GM12878 (cell line): ENCODE results near the gene CFAP54. TPM values are rescaled to one million over a fixed set of nuclear protein-coding genes. Genes with fewer than 3 reads are reported as not detected.

Experiments
- ATAC-seq: fragments of 200-7000 bp; cut with Tn5 transposase; 3 replicates; pipeline ENCODE4 v1.9.1; 2020; ENCODE audit warnings: mild to moderate bottlenecking, moderate library complexity
- BruUV-seq: library from RNA; stranded (reverse); fragments of 400-500 nt; replicated peaks from 2 replicates; lab custom pipeline; 2021; lab: Mats Ljungman, UMichigan
- CTCF ChIA-PET: fragments of 300-600 bp; sonication (Branson Sonifier 250); formaldehyde crosslinking; extraction: SDS; loops from one replicate; lab custom pipeline; 2021; ENCODE audit warnings: inconsistent platforms; lab: Yijun Ruan, JAX
- POLR2A ChIA-PET: fragments of 350-600 bp; formaldehyde crosslinking; extraction: SDS; loops from one replicate; lab custom pipeline; 2021; ENCODE audit warnings: inconsistent platforms; lab: Charles Lee
- RAD21 ChIA-PET: fragments of 300-600 bp; sonication (Branson Sonifier 250); formaldehyde crosslinking; loops from one replicate; lab custom pipeline; 2023; ENCODE audit warnings: antibody characterized with exemption; ENCODE audit not compliant: unreplicated experiment; lab: Charles Lee
- SMC1A ChIA-PET: fragments of 300-600 bp; sonication (Branson Sonifier 250); formaldehyde crosslinking; loops from one replicate; lab custom pipeline; 2023; ENCODE audit not compliant: unreplicated experiment, uncharacterized antibody; lab: Charles Lee
- DNase-seq: peaks from one replicate; pipeline ENCODE4 v3.0.0-alpha.2; 2011; ENCODE audit warnings: low read depth, low spot score
- FAIRE-seq: peaks from 3 replicates; lab custom pipeline; 2011; peaks lifted over from hg19 to GRCh38; lab: Jason Lieb, UNC
- H2AFZ ChIP-seq: 2 replicates; pipeline ENCODE4 v1.6.0; 2011; ENCODE audit warnings: low read depth, low read length, control low read depth; ENCODE audit not compliant: control insufficient read depth
- H3K27ac ChIP-seq: 2 replicates; pipeline ENCODE4 v1.5.1; 2011; ENCODE audit warnings: control low read depth; ENCODE audit not compliant: control insufficient read depth, insufficient read depth
- H3K27me3 ChIP-seq, 2 experiments: replicated peaks in 1 of 2; 2 replicates each; pipeline versions ENCODE4 v1.6.0 to v1.6.1; 2011; ENCODE audit warnings: low read length in 1 of 2; ENCODE audit not compliant: control insufficient read depth in 2 of 2, insufficient read depth in 2 of 2
- H3K36me3 ChIP-seq, 2 experiments: 2 replicates each; pipeline ENCODE4 v1.5.1; 2011; ENCODE audit warnings: low read length in 1 of 2; ENCODE audit not compliant: control insufficient read depth in 2 of 2, insufficient read depth in 2 of 2
- H3K4me1 ChIP-seq: 2 replicates; pipeline ENCODE4 v1.6.1; 2011; ENCODE audit warnings: mild to moderate bottlenecking, low read length, moderate library complexity, mixed read lengths; ENCODE audit not compliant: control insufficient read depth, insufficient read depth
- H3K4me2 ChIP-seq: 2 replicates; pipeline ENCODE4 v1.6.0; 2011; ENCODE audit warnings: control low read depth; ENCODE audit not compliant: control insufficient read depth, insufficient read depth
- H3K4me3 ChIP-seq: fragments of 200-600 bp; sonication (generic); 2 replicates; pipeline ENCODE4 v1.5.1; 2016
- H3K79me2 ChIP-seq: 2 replicates; pipeline ENCODE4 v1.6.0; 2011; ENCODE audit warnings: low read length; ENCODE audit not compliant: control insufficient read depth, insufficient read depth
- H3K9ac ChIP-seq: 2 replicates; pipeline ENCODE4 v1.8.0; 2011; ENCODE audit warnings: low read length, control low read depth, mixed read lengths; ENCODE audit not compliant: control insufficient read depth, insufficient read depth
- H3K9me3 ChIP-seq: replicated peaks from 3 replicates; pipeline ENCODE4 v1.5.1; 2011; ENCODE audit warnings: mild to moderate bottlenecking, low read length; ENCODE audit not compliant: control insufficient read depth, insufficient read depth
- H4K20me1 ChIP-seq: 2 replicates; pipeline ENCODE4 v1.6.0; 2011; ENCODE audit not compliant: control insufficient read depth, insufficient read depth
- E2F8 ChIP-seq: fragments of 450-650 bp; IDR thresholded peaks from 2 replicates; pipeline ENCODE4 v1.6.1; 2018; ENCODE audit warnings: mild to moderate bottlenecking, low read depth, moderate library complexity; ENCODE audit not compliant: partially characterized antibody
- EZH2 ChIP-seq: IDR thresholded peaks from 2 replicates; pipeline ENCODE4 v1.6.1; 2012; ENCODE audit warnings: low read depth, mild to moderate bottlenecking, control low read depth, inconsistent platforms, low read length, borderline replicate concordance; ENCODE audit not compliant: control insufficient read depth
- FOXK2 ChIP-seq: fragments of 450-650 bp; IDR thresholded peaks from 2 replicates; pipeline ENCODE4 v1.6.1; 2017; ENCODE audit warnings: mild to moderate bottlenecking, moderate library complexity
- HDAC2 ChIP-seq: fragments of 200-600 bp; sonication (generic); IDR thresholded peaks from 2 replicates; pipeline ENCODE4 v1.6.1; 2017
- NFYA ChIP-seq: IDR thresholded peaks from 2 replicates; pipeline ENCODE4 v1.6.1; 2011; ENCODE audit warnings: low read depth, mild to moderate bottlenecking, low read length, improper control_type of control experiment, borderline replicate concordance
- NRF1 ChIP-seq: conservative IDR thresholded peaks from 2 replicates; pipeline ENCODE4 v1.6.1; 2011; ENCODE audit warnings: mild to moderate bottlenecking, low read depth, low read length, improper control_type of control experiment
- POLR2AphosphoS2 ChIP-seq: IDR thresholded peaks from 2 replicates; pipeline ENCODE4 v1.6.1; 2011; ENCODE audit warnings: low read depth, mild to moderate bottlenecking, low read length, improper control_type of control experiment, moderate library complexity
- POLR2AphosphoS5 ChIP-seq: IDR thresholded peaks from 2 replicates; pipeline ENCODE4 v1.6.1; 2011; ENCODE audit warnings: mild to moderate bottlenecking, low read length, inconsistent platforms
- RB1 ChIP-seq: fragments of 450-650 bp; formaldehyde crosslinking; IDR thresholded peaks from 2 replicates; pipeline ENCODE4 v1.6.1; 2017; ENCODE audit warnings: mild to moderate bottlenecking, borderline replicate concordance
- RCOR1 ChIP-seq: conservative IDR thresholded peaks from 2 replicates; pipeline ENCODE4 v1.6.1; 2012; ENCODE audit warnings: low read depth, low read length, improper control_type of control experiment
- TCF12 ChIP-seq: IDR thresholded peaks from 2 replicates; pipeline ENCODE4 v1.6.1; 2011; ENCODE audit warnings: low read depth, mild to moderate bottlenecking, low read length
- ZBTB11 ChIP-seq: fragments of 450-650 bp; formaldehyde crosslinking; IDR thresholded peaks from 2 replicates; pipeline ENCODE4 v1.5.0; 2022; ENCODE audit warnings: mild to moderate bottlenecking, missing genetic modification characterization
- ZNF24 ChIP-seq: fragments of 450-650 bp; IDR thresholded peaks from 2 replicates; pipeline ENCODE4 v1.6.1; 2017; ENCODE audit warnings: antibody characterized with exemption, mild to moderate bottlenecking
- ZNF384 ChIP-seq: IDR thresholded peaks from 2 replicates; pipeline ENCODE4 v1.6.1; 2012; ENCODE audit warnings: low read depth, mild to moderate bottlenecking, low read length, improper control_type of control experiment, borderline replicate concordance
- WGBS: methylation state at CpG from one replicate; pipeline ENCODE4 v1.1.6; 2016; ENCODE audit warnings: low lambda C conversion rate; ENCODE audit not compliant: insufficient replicate concordance, insufficient coverage; ENCODE audit errors: missing lambda C conversion rate; 5-methylcytosine and 5-hydroxymethylcytosine counted together
- in situ Hi-C: fragments of 300-500 bp; cut with MboI; formaldehyde crosslinking; loops from 9 replicates; pipeline ENCODE4 v1.14.3; 2018; ENCODE audit warnings: mixed read lengths
- intact Hi-C: fragments of 100-400 bp; cut with micrococcal nuclease; formaldehyde crosslinking; loops from one replicate; pipeline ENCODE4 v1.14.2; 2022; ENCODE audit not compliant: unreplicated experiment
- polyA plus RNA-seq, 11 experiments: library from polyadenylated mRNA; depleted of rRNA in 4 of 11; unstranded in 6 of 11; stranded (reverse) in 5 of 11; fragments of >200 nt; fragmentation: Nextera tagmentation in 4 of 11; fragmentation: Illumina TruSeq in 1 of 11; extraction: Ambion mirVana in 4 of 11; extraction: Trizol in 1 of 11; gene quantifications; 1 replicate in 1 of 11; 2 replicates in 10 of 11; pipeline versions ENCODE4 v1.2.1 to v1.2.3, GENCODE V29; 2011 to 2016; ENCODE audit warnings: inconsistent platforms in 2 of 11, missing spikeins in 2 of 11, low read depth in 1 of 11
- total RNA-seq, 4 experiments: library from RNA; depleted of rRNA in 3 of 4; stranded (reverse); fragments of >200 nt in 3 of 4; fragmentation: Illumina TruSeq in 1 of 4; extraction: Trizol in 1 of 4; gene quantifications; 2 replicates each; pipeline versions ENCODE4 v1.2.1 to v1.2.3, GENCODE V29; 2013 to 2021

The CFAP54 gene
- total and polyA plus RNA-seq, 10 of the 15 experiments (the other 5 are each of a cell fraction or from before 2014, with no cell fraction given), result 0.19 to 1.5 (median 0.56) TPM

- Histone ChIP-seq H3K27ac (no peak overlapping the region), H3K79me2 (no peaks in the 10 kb centered on the region), H3K9me3 (no peaks in the 10 kb centered on the region), H3K4me3 (no peak overlapping the region), H3K27me3 (no peaks in the 10 kb centered on the region), H3K36me3 (no peaks in the 10 kb centered on the region), H3K4me2 (no peak overlapping the region), H4K20me1 (no peaks in the 10 kb centered on the region), H2AFZ (no peak overlapping the region), H3K9ac (no peak overlapping the region), H3K4me1 (no peaks in the 10 kb centered on the region)
- BruUV-seq, result no TSS peak
- CTCF ChIA-PET, result interaction anchor here (0.6 kb wide), 1 partner anchor 302 kb away, joined by 3 read pairs; no protein-coding TSS in a partner anchor
- POLR2A ChIA-PET, result no interaction called here
- DNase-seq (no peak), FAIRE-seq (no peak), ATAC-seq (no peak)
- TF ChIP-seq NFYA (no peak), TCF12 (no peak), ZBTB11 (no peak), EZH2 (no peak), POLR2AphosphoS5 (no peak), ZNF24 (no peak), HDAC2 (no peak), ZNF384 (no peak), E2F8 (no peak), RB1 (no peak), RCOR1 (no peak), POLR2AphosphoS2 (no peak), FOXK2 (no peak), NRF1 (no peak)
- in situ Hi-C loops, result no loop called here
- SMC1A ChIA-PET, result no interaction called here
- 68% methylated on average over 2 of the region's 2 CpGs for WGBS
- RAD21 ChIA-PET, result interaction anchor here (1.1 kb wide), 1 partner anchor 189 kb away, joined by 3 read pairs; no protein-coding TSS in a partner anchor
- intact Hi-C loops, result no loop called here
Measured at GRCh38 chr12:96710127-96710745, 220.9 kb downstream of the CFAP54 start.
